DND-41 (cell line): ENCODE results near the gene LY6G6D.

Experiments used
- ATAC-seq: fragments of 200-7000 bp; cut with Tn5 transposase; 3 replicates; pipeline ENCODE4 v1.9.1; 2021; ENCODE audit warnings: low read depth; ENCODE audit not compliant: insufficient read depth
- DNase-seq: peaks from one replicate; pipeline ENCODE4 v3.0.0-alpha.2; 2020
- H2AFZ ChIP-seq: 2 replicates; pipeline ENCODE4 v1.6.0; 2012; ENCODE audit warnings: low read depth, low read length
- H3K27ac ChIP-seq: 2 replicates; pipeline ENCODE4 v1.5.1; 2012; ENCODE audit warnings: low read length, inconsistent platforms
- H3K27me3 ChIP-seq: fragments of 200-600 bp; sonication (generic); 2 replicates; pipeline ENCODE4 v1.6.0; 2012; ENCODE audit warnings: low read length, mild to moderate bottlenecking, inconsistent platforms; ENCODE audit not compliant: insufficient read depth, poor library complexity
- H3K36me3 ChIP-seq: 2 replicates; pipeline ENCODE4 v1.5.1; 2012; ENCODE audit warnings: low read length, inconsistent platforms; ENCODE audit not compliant: insufficient read depth
- H3K4me1 ChIP-seq: 2 replicates; pipeline ENCODE4 v1.5.1; 2012; ENCODE audit warnings: mild to moderate bottlenecking, low read length; ENCODE audit not compliant: insufficient read depth
- H3K4me2 ChIP-seq: 2 replicates; pipeline ENCODE4 v1.6.0; 2012; ENCODE audit warnings: mild to moderate bottlenecking, moderate library complexity, low read length, inconsistent platforms; ENCODE audit not compliant: insufficient read depth
- H3K4me3 ChIP-seq, 2 experiments: fragments of 200-600 bp in 1 of 2; shearing (Covaris generic) in 1 of 2; 2 replicates each; pipeline ENCODE4 v1.5.1; 2012 to 2016; ENCODE audit warnings: inconsistent platforms in 2 of 2, low read length in 2 of 2, mild to moderate bottlenecking in 2 of 2, low read depth in 1 of 2, moderate library complexity in 1 of 2
- H3K79me2 ChIP-seq: 2 replicates; pipeline ENCODE4 v1.6.0; 2012; ENCODE audit warnings: low read length, inconsistent platforms; ENCODE audit not compliant: insufficient read depth
- H3K9ac ChIP-seq: 2 replicates; pipeline ENCODE4 v1.6.0; 2012; ENCODE audit warnings: low read depth, mild to moderate bottlenecking, inconsistent platforms, low read length, moderate library complexity
- H3K9me3 ChIP-seq: 2 replicates; pipeline ENCODE4 v1.5.1; 2012; ENCODE audit warnings: low read length, moderate library complexity, mild to moderate bottlenecking, inconsistent platforms; ENCODE audit not compliant: insufficient read depth, severe bottlenecking
- H4K20me1 ChIP-seq: 2 replicates; pipeline ENCODE4 v1.6.0; 2012; ENCODE audit warnings: low read length; ENCODE audit not compliant: insufficient read depth
- CTCF ChIP-seq: IDR thresholded peaks from 2 replicates; pipeline ENCODE4 v1.5.1; 2012; ENCODE audit warnings: borderline replicate concordance, low read length, moderate library complexity, mild to moderate bottlenecking; ENCODE audit not compliant: poor library complexity, severe bottlenecking; ENCODE audit errors: extremely low read depth
- EZH2 ChIP-seq: IDR thresholded peaks from 3 replicates; pipeline ENCODE4 v1.6.1; 2012; ENCODE audit warnings: borderline replicate concordance, low read depth, mild to moderate bottlenecking, moderate library complexity, low read length, inconsistent platforms; ENCODE audit not compliant: severe bottlenecking

LY6G6D gene

GRCh38 chr6:31730631-31731086 is 15.5 kb downstream of the LY6G6D start:
- Histone ChIP-seq H3K79me2 (peaks cover 25% of the 10 kb centered on the region), H3K4me1 (peaks cover 41% of the 10 kb centered on the region), H3K9ac (no peak overlapping the region), H3K9me3 (no peaks in the 10 kb centered on the region), H3K4me3 (no peak overlapping the region), H3K27me3 (no peaks in the 10 kb centered on the region), H4K20me1 (peaks cover 19% of the 10 kb centered on the region), H3K27ac (no peak overlapping the region), H2AFZ (no peak overlapping the region), H3K4me2 (no peak overlapping the region), H3K36me3 (peaks cover 54% of the 10 kb centered on the region)
- ATAC-seq (no peak), DNase-seq (no peak)
- no peak for TF ChIP-seq CTCF
- no peak for TF ChIP-seq EZH2

GRCh38 chr6:31732029-31732428 is 16.9 kb downstream of the LY6G6D start:
- H3K4me1 ChIP-seq: peaks cover 50% of the 10 kb centered on the region
- no peak overlapping the region for H3K4me3 ChIP-seq
- no peak overlapping the region for H3K27ac ChIP-seq
- ATAC-seq: no peak
- peaks cover 39% of the 10 kb centered on the region for H3K79me2 ChIP-seq
- H3K9me3 ChIP-seq: no peaks in the 10 kb centered on the region
- no peak for DNase-seq
- H3K4me2 ChIP-seq: no peak overlapping the region
- H2AFZ ChIP-seq: no peak overlapping the region
- H3K36me3 ChIP-seq: peaks cover 48% of the 10 kb centered on the region
- H3K9ac ChIP-seq: no peak overlapping the region
- no peaks in the 10 kb centered on the region for H3K27me3 ChIP-seq
- no peak for TF ChIP-seq EZH2
- no peak for TF ChIP-seq CTCF
- H4K20me1 ChIP-seq: peaks cover 19% of the 10 kb centered on the region

- Histone ChIP-seq H3K9me3 (no peaks in the 10 kb centered on the region), H3K4me1 (peaks cover 65% of the 10 kb centered on the region), H3K9ac (peak overlapping the region; percentile 99; the same call in 1 of the 2 replicates), H3K36me3 (peaks cover 38% of the 10 kb centered on the region), H3K4me2 (peak overlapping the region; percentile 76), H3K4me3 (peak overlapping the region in 1 of 2 experiments; percentile 81; a peak in 2 of 4 replicates), H3K79me2 (peaks cover 43% of the 10 kb centered on the region), H2AFZ (no peak overlapping the region), H3K27me3 (no peaks in the 10 kb centered on the region), H3K27ac (peak overlapping the region; percentile 96; the same call in 1 of the 2 replicates), H4K20me1 (peaks cover 19% of the 10 kb centered on the region)
- DNase-seq (no peak), ATAC-seq (no peak)
- no peak for TF ChIP-seq CTCF
- TF ChIP-seq EZH2: no peak
Measured at GRCh38 chr6:31733734-31734133, 18.6 kb downstream of the LY6G6D start.

- H3K36me3 ChIP-seq: peaks cover 36% of the 10 kb centered on the region
- peak overlapping the region; percentile 99 for H3K9ac ChIP-seq
- H3K27me3 ChIP-seq: no peaks in the 10 kb centered on the region
- no peak for ATAC-seq
- no peak for DNase-seq
- peak overlapping the region; percentile 76 for H3K4me2 ChIP-seq
- H2AFZ ChIP-seq: no peak overlapping the region
- H3K79me2 ChIP-seq: peaks cover 48% of the 10 kb centered on the region
- H3K4me3 ChIP-seq: peak overlapping the region in 1 of 2 experiments; percentile 81; a peak in 3 of 4 replicates
- peak overlapping the region; percentile 96 for H3K27ac ChIP-seq
- peaks cover 19% of the 10 kb centered on the region for H4K20me1 ChIP-seq
- no peak for TF ChIP-seq CTCF
- no peak for TF ChIP-seq EZH2
- H3K9me3 ChIP-seq: no peaks in the 10 kb centered on the region
- H3K4me1 ChIP-seq: peaks cover 65% of the 10 kb centered on the region
Measured at GRCh38 chr6:31734247-31734820, 19.2 kb downstream of the LY6G6D start.
